MM.1S (cell line): ENCODE results near the gene CHORDC1.

ENCODE experiments used
- DNase-seq: peaks from one replicate; pipeline ENCODE4 v3.0.0-alpha.2; 2015
- H2AFZ ChIP-seq: fragments of 300-600 bp; sonication (generic); 2 replicates; pipeline ENCODE4 v1.6.0; 2016; ENCODE audit warnings: antibody characterized with exemption, low read length
- H3F3A ChIP-seq: fragments of 300-600 bp; sonication (generic); 2 replicates; pipeline ENCODE4 v1.6.1; 2016; ENCODE audit warnings: mild to moderate bottlenecking, antibody characterized with exemption, low read length, moderate library complexity, mixed read lengths; ENCODE audit not compliant: insufficient read depth
- H3K27ac ChIP-seq: fragments of 300-600 bp; sonication (generic); 2 replicates; pipeline ENCODE4 v1.5.1; 2016; ENCODE audit warnings: mild to moderate bottlenecking, low read length
- H3K27me3 ChIP-seq: fragments of 300-600 bp; sonication (generic); replicated peaks from 2 replicates; pipeline ENCODE4 v1.6.0; 2016; ENCODE audit warnings: low read length; ENCODE audit not compliant: insufficient read depth
- H3K36me3 ChIP-seq: fragments of 300-600 bp; sonication (generic); replicated peaks from 2 replicates; pipeline ENCODE4 v1.6.1; 2016; ENCODE audit warnings: mild to moderate bottlenecking, low read length, mixed read lengths; ENCODE audit not compliant: insufficient read depth
- H3K4me1 ChIP-seq: fragments of 300-600 bp; sonication (generic); 2 replicates; pipeline ENCODE4 v1.6.1; 2016; ENCODE audit warnings: low read length, mixed read lengths
- H3K4me2 ChIP-seq: fragments of 300-600 bp; sonication (generic); 2 replicates; pipeline ENCODE4 v1.6.0; 2016; ENCODE audit warnings: low read depth, low read length
- H3K4me3 ChIP-seq: fragments of 300-600 bp; sonication (generic); 2 replicates; pipeline ENCODE4 v1.5.1; 2016; ENCODE audit warnings: low read length, mixed read lengths
- H3K79me2 ChIP-seq: fragments of 300-600 bp; sonication (generic); 2 replicates; pipeline ENCODE4 v1.6.1; 2016; ENCODE audit warnings: mixed run types, low read length, mixed read lengths
- H3K9ac ChIP-seq: fragments of 300-600 bp; sonication (generic); 2 replicates; pipeline ENCODE4 v1.6.1; 2016; ENCODE audit warnings: low read length, mixed read lengths
- H3K9me2 ChIP-seq: fragments of 300-600 bp; sonication (generic); replicated peaks from 2 replicates; pipeline ENCODE4 v1.6.1; 2016; ENCODE audit warnings: mild to moderate bottlenecking, low read length, mixed read lengths; ENCODE audit not compliant: insufficient read depth
- H3K9me3 ChIP-seq: fragments of 300-600 bp; sonication (generic); replicated peaks from 2 replicates; pipeline ENCODE4 v1.6.1; 2016; ENCODE audit warnings: mild to moderate bottlenecking, low read length, mixed read lengths; ENCODE audit not compliant: insufficient read depth
- H4K20me1 ChIP-seq: fragments of 300-600 bp; sonication (generic); 2 replicates; pipeline ENCODE4 v1.6.1; 2016; ENCODE audit warnings: mild to moderate bottlenecking, low read length, moderate library complexity, mixed read lengths; ENCODE audit not compliant: insufficient read depth
- EZH2 ChIP-seq: fragments of 300-600 bp; sonication (generic); optimal IDR thresholded peaks from 2 replicates; pipeline ENCODE3; 2017; ENCODE audit warnings: low read depth, mild to moderate bottlenecking, antibody characterized with exemption, low read length, mixed read lengths
- EZH2phosphoT487 ChIP-seq: fragments of 300-600 bp; sonication (generic); IDR thresholded peaks from 2 replicates; pipeline ENCODE4 v1.6.1; 2018; ENCODE audit warnings: antibody characterized with exemption, low read length
- TF ChIP-seq, protein P1 (sequence below): fragments of 300-600 bp; sonication (generic); IDR thresholded peaks from 2 replicates; pipeline ENCODE4 v1.5.1; 2016; ENCODE audit warnings: antibody characterized with exemption, low read length, mixed read lengths

Gene CHORDC1

DNA sequence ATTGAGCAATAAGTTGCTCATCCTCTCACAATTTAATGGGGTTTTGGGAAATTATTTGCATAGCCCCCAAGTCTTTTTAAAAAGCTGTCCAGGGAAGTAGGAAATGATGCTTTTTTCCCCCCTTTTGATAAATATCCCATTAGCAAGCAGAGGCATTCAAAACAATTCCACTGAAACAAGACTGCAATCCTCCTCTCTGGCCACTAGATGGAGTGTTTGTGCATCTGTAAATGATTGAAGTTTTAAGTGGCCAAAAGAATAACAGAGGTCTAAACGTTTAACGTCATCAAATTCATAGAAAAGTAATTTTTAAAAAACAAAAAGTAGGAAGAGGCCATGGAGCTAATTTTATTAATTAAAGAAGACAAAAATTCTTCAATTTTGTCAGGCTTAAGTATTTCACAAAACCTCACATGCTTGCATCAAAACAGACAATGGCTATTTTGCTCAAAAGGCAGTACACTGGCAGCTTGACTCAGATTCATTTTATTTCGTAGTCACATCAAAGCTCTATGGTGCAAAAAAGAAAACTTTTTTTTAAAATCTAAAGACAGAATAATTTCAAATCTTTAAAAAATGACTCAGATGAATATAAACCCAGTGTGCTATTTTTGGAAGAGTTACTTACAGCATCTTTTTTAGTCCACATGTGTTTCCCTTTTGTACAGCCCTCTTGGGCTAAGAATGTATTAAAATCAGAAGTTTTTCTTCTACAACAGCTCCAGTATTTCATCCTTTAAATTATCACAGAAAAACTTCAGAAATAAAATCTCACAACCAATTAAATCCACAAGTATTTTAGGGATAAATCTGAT is 17.8 kb downstream of the CHORDC1 start:
- Histone ChIP-seq H3K4me1 (0 out of 2 replicates have a peak, but pooled peaks cover 5% of the 10 kb centered on the region), H3K27me3 (no peaks in the 10 kb centered on the region), H2AFZ (no peak overlapping the region), H3K79me2 (peaks cover 4% of the 10 kb centered on the region; the same call in 1 of the 2 replicates), H3K4me2 (no peak overlapping the region), H3K4me3 (no peak overlapping the region), H3F3A (0 out of 2 replicates have a peak, but pooled peaks cover 7% of the 10 kb centered on the region), H3K9ac (no peak overlapping the region), H3K9me2 (no peaks in the 10 kb centered on the region), H3K9me3 (no peaks in the 10 kb centered on the region), H3K36me3 (peaks cover 16% of the 10 kb centered on the region; the same call in 1 of the 2 replicates), H4K20me1 (peaks cover 4% of the 10 kb centered on the region; the same call in 1 of the 2 replicates), H3K27ac (no peak overlapping the region)
- TF ChIP-seq EZH2phosphoT487: no peak
- no peak for TF ChIP-seq EZH2
- TF ChIP-seq, protein P1, sequence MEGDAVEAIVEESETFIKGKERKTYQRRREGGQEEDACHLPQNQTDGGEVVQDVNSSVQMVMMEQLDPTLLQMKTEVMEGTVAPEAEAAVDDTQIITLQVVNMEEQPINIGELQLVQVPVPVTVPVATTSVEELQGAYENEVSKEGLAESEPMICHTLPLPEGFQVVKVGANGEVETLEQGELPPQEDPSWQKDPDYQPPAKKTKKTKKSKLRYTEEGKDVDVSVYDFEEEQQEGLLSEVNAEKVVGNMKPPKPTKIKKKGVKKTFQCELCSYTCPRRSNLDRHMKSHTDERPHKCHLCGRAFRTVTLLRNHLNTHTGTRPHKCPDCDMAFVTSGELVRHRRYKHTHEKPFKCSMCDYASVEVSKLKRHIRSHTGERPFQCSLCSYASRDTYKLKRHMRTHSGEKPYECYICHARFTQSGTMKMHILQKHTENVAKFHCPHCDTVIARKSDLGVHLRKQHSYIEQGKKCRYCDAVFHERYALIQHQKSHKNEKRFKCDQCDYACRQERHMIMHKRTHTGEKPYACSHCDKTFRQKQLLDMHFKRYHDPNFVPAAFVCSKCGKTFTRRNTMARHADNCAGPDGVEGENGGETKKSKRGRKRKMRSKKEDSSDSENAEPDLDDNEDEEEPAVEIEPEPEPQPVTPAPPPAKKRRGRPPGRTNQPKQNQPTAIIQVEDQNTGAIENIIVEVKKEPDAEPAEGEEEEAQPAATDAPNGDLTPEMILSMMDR: peak; percentile 85
- peak; percentile 57 for DNase-seq

DNA sequence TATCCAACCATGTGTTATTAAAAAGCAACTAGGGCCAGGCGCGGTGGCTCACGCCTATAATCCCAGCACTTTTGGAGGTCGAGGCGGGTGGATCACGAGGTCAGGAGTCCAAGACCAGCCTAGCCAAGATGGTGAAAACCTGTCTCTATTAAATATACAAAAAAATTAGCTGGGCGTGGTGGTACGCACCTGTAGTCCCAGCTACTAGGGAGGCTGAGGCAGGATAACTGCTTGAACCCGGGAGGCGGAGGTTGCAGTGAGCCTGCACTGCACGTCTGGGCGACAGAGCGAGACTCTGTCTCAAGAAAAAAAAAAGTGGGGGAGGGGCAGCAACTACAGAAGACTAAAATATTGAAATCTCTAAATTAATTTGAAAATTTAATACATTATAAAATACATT is 18.4 kb downstream of the CHORDC1 start:
- no peak overlapping the region for H2AFZ ChIP-seq

DNA sequence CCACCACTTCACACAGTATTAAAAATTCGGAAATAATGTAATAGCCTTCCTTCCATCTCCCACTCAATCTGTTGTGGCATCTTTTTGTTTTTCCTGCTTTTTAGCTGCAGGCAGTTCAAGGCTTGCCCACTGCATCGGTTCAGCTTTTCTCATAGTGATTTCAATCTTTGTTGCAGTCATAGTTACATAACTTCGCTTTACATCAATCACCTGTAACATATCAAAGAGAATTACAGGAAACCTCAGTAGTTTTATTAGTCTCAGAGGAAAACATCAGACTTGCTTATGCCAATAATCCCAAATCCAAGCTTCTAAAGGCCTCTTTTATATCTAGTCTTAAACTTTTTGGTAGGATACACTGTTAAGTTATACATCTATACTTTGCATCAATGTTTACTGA is 20.5 kb downstream of the CHORDC1 start:
- 0 out of 2 replicates have a peak, but pooled peaks cover 3% of the 10 kb centered on the region for H3K79me2 ChIP-seq
- H3K36me3 ChIP-seq: peaks cover 16% of the 10 kb centered on the region; the same call in 1 of the 2 replicates
- TF ChIP-seq EZH2: no peak
- no peak for TF ChIP-seq EZH2phosphoT487
- TF ChIP-seq, protein P1: no peak
- no peak overlapping the region for H3K4me2 ChIP-seq
- peaks cover 4% of the 10 kb centered on the region; the same call in 1 of the 2 replicates for H4K20me1 ChIP-seq
- no peak overlapping the region for H3K27ac ChIP-seq
- DNase-seq: no peak
- H3K9me3 ChIP-seq: no peaks in the 10 kb centered on the region
- 0 out of 2 replicates have a peak, but pooled peaks cover 4% of the 10 kb centered on the region for H3F3A ChIP-seq
- no peak overlapping the region for H3K9ac ChIP-seq
- no peaks in the 10 kb centered on the region for H3K27me3 ChIP-seq
- no peak overlapping the region for H3K4me3 ChIP-seq
- no peak overlapping the region for H2AFZ ChIP-seq
- no peaks in the 10 kb centered on the region for H3K9me2 ChIP-seq
- H3K4me1 ChIP-seq: 0 out of 2 replicates have a peak, but pooled peaks cover 5% of the 10 kb centered on the region

More for the DNA sequence above, 18.4 kb downstream of the CHORDC1 start:
- H3K79me2 ChIP-seq: 0 out of 2 replicates have a peak, but pooled peaks cover 3% of the 10 kb centered on the region
- no peak overlapping the region for H3K4me2 ChIP-seq
- no peak overlapping the region for H3K9ac ChIP-seq
- H3K36me3 ChIP-seq: peaks cover 14% of the 10 kb centered on the region; the same call in 1 of the 2 replicates
- no peaks in the 10 kb centered on the region for H3K9me2 ChIP-seq
- H3K4me3 ChIP-seq: no peak overlapping the region
- H3F3A ChIP-seq: 0 out of 2 replicates have a peak, but pooled peaks cover 4% of the 10 kb centered on the region
- H3K9me3 ChIP-seq: no peaks in the 10 kb centered on the region
- TF ChIP-seq, protein P1: no peak
- TF ChIP-seq EZH2 (no peak), EZH2phosphoT487 (no peak)
- no peak for DNase-seq
- H4K20me1 ChIP-seq: peaks cover 4% of the 10 kb centered on the region; the same call in 1 of the 2 replicates
- H3K27ac ChIP-seq: no peak overlapping the region
- no peaks in the 10 kb centered on the region for H3K27me3 ChIP-seq
- H3K4me1 ChIP-seq: 0 out of 2 replicates have a peak, but pooled peaks cover 5% of the 10 kb centered on the region
